AG04450 (cell line): ENCODE measurements around the gene SNHG17. TPM values are rescaled to one million over a fixed set of nuclear protein-coding genes. Genes with fewer than 3 reads are reported as not detected.

ENCODE experiments used
- CTCF ChIA-PET: fragments of 300-600, 350-600 bp; formaldehyde crosslinking; extraction: SDS; loops from one replicate; lab custom pipeline; 2022; ENCODE audit warnings: antibody characterized with exemption, inconsistent platforms; lab: Charles Lee
- POLR2A ChIA-PET: fragments of 350-600 bp; formaldehyde crosslinking; extraction: SDS; loops from one replicate; lab custom pipeline; 2021; ENCODE audit warnings: antibody characterized with exemption, inconsistent platforms; lab: Yijun Ruan, JAX
- DNase-seq: peaks from one replicate; pipeline ENCODE4 v3.0.0-alpha.2; 2011; ENCODE audit warnings: low read depth, low spot score
- H3K27ac ChIP-seq: one replicate; pipeline ENCODE4 v1.5.1; 2012; ENCODE audit warnings: low read depth, low read length, control low read depth
- H3K27me3 ChIP-seq: one replicate; pipeline ENCODE4 v1.6.0; 2012; ENCODE audit warnings: low read length; ENCODE audit not compliant: control insufficient read depth, insufficient read depth
- H3K4me3 ChIP-seq: 2 replicates; pipeline ENCODE4 v1.5.1; 2011; ENCODE audit warnings: mild to moderate bottlenecking, low read depth, low read length, control low read depth
- H3K9me3 ChIP-seq: 2 replicates; pipeline ENCODE4 v1.5.1; 2012; ENCODE audit warnings: low read length; ENCODE audit not compliant: control insufficient read depth, insufficient read depth
- polyA plus RNA-seq: library from polyadenylated mRNA; depleted of rRNA; stranded (reverse); fragments of >200 nt; gene quantifications from 2 replicates; pipeline ENCODE4 v1.2.3, GENCODE V29; 2011
- TF ChIP-seq, protein P1 (sequence below): IDR thresholded peaks from 2 replicates; pipeline ENCODE4 v1.5.1; 2011; ENCODE audit warnings: low read depth, low read length, control low read depth, inconsistent platforms

SNHG17 gene
- polyA plus RNA-seq, 1 experiment: 14.4 TPM

DNA sequence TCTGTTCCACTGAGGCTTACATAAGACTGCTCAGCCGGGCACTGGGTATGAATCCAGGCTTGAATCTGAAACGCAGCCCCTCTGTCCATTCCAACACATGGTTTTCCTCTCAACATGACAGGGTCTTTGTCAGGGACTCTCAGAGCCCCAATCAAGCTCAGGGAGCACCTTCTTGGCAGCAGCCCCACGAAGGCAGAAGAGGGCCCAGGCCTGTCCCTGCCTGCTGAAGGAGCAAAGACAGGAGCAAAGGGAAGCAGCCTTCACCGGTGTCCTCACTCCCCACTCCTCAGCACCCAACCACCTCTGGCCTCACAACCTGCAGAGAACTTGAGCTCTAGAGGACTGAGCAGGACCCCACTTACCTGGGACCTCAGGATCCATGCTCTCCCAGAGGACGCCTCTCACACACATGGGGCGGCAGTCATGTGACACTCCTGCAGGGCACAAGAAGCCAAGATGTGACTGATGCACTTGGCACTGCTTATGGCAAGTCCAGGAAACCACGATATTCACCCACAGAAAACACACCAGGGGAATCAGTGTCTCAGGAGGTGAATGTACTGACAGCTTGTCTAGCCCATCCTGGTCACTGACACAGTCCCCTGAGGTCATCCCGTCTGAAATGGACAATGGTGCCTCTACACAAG lies 4.3 kb downstream of the SNHG17 start:
- CTCF ChIA-PET: interaction anchor here (0.7 to 1.2 kb wide), 3 partner anchors 15 to 22 kb away, joined by 3 to 5 read pairs (median 4); no protein-coding TSS in a partner anchor
- no peak overlapping the region for H3K27ac ChIP-seq
- H3K9me3 ChIP-seq: peaks cover 3% of the 10 kb centered on the region
- H3K27me3 ChIP-seq: no peaks in the 10 kb centered on the region
- H3K4me3 ChIP-seq: no peak overlapping the region
- POLR2A ChIA-PET: interaction anchor here (0.6 kb wide), 1 partner anchor 13 kb away, joined by 3 read pairs; no protein-coding TSS in a partner anchor
- TF ChIP-seq, protein P1, sequence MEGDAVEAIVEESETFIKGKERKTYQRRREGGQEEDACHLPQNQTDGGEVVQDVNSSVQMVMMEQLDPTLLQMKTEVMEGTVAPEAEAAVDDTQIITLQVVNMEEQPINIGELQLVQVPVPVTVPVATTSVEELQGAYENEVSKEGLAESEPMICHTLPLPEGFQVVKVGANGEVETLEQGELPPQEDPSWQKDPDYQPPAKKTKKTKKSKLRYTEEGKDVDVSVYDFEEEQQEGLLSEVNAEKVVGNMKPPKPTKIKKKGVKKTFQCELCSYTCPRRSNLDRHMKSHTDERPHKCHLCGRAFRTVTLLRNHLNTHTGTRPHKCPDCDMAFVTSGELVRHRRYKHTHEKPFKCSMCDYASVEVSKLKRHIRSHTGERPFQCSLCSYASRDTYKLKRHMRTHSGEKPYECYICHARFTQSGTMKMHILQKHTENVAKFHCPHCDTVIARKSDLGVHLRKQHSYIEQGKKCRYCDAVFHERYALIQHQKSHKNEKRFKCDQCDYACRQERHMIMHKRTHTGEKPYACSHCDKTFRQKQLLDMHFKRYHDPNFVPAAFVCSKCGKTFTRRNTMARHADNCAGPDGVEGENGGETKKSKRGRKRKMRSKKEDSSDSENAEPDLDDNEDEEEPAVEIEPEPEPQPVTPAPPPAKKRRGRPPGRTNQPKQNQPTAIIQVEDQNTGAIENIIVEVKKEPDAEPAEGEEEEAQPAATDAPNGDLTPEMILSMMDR: no peak
- DNase-seq: no peak

- TF ChIP-seq, protein P1: no peak
- CTCF ChIA-PET: interaction anchor here (1.0 kb wide), 1 partner anchor 17 kb away, joined by 3 read pairs; no protein-coding TSS in a partner anchor
Measured at GRCh38 chr20:38429301-38429700, 5.8 kb downstream of the SNHG17 start.

DNA sequence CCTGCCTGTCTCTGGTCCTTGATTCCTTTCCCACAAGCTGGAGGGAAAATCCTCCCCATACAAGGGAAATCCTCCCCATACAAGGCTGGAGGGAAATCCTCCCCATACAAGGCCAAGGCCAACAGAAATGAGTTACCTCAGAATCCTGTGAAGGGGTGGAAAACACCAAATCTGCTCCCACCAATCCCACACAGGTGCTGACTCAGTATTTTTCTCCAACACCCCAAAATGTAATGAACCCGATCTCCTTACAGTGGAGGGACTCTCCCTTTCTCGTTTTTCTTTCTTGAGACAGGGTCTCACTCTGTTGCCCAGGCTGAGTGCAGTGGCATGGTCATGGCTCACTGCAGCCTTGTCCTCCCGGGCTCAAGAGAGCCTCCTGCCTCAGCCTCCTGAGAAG lies 6.3 kb downstream of the SNHG17 start:
- no peak for DNase-seq
- no peak overlapping the region for H3K27ac ChIP-seq
- POLR2A ChIA-PET: no interaction called here
- no peaks in the 10 kb centered on the region; the same call in 1 of the 2 replicates for H3K9me3 ChIP-seq
- H3K27me3 ChIP-seq: no peaks in the 10 kb centered on the region
- no peak overlapping the region for H3K4me3 ChIP-seq
- TF ChIP-seq, protein P1: no peak
- CTCF ChIA-PET: no interaction called here

More at GRCh38 chr20:38429301-38429700, 5.8 kb downstream of the SNHG17 start:
- DNase-seq: no peak
- no peaks in the 10 kb centered on the region; the same call in 1 of the 2 replicates for H3K9me3 ChIP-seq
- no peaks in the 10 kb centered on the region for H3K27me3 ChIP-seq
- H3K27ac ChIP-seq: no peak overlapping the region
- no peak overlapping the region for H3K4me3 ChIP-seq
- POLR2A ChIA-PET: no interaction called here

DNA sequence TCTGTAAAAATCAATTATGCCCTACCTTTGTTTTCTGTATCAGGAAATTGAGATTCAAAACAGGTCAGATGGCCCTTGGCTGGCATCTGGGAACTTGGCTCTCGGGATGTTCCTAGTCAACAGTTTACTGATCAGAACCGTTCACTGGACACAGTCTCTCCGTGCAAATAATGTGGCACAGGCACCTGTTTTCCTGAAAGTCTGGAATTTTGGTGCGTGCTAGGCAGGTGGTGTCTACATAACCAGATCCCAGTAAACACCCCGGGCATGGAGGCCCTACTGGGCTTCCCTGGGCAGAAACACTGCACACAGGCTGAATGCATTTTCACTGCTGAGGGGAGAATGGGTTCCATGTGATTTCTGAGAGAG lies 7.5 kb downstream of the SNHG17 start:
- CTCF ChIA-PET: no interaction called here
- POLR2A ChIA-PET: interaction anchor here (2.2 kb wide), 1 partner anchor 7 kb away, joined by 28 read pairs; the partner anchor contains the start of gene SNHG17

More for the DNA sequence above, 7.5 kb downstream of the SNHG17 start:
- Histone ChIP-seq H3K27ac (peak overlapping the region; percentile 47), H3K4me3 (no peak overlapping the region), H3K9me3 (no peaks in the 10 kb centered on the region; the same call in 1 of the 2 replicates), H3K27me3 (no peaks in the 10 kb centered on the region)
- TF ChIP-seq, protein P1: no peak
- DNase-seq: no peak
